ENCODE results near the gene AGBL3.
A peak's percentile ranks its signal among the peaks of the same experiment; 100 is the strongest.
"Not testable (repeated sequence)": the region's sequence is repeated elsewhere in the genome, so short reads cannot be mapped to it uniquely, and the experiment has no call there.

Gene AGBL3

DNA sequence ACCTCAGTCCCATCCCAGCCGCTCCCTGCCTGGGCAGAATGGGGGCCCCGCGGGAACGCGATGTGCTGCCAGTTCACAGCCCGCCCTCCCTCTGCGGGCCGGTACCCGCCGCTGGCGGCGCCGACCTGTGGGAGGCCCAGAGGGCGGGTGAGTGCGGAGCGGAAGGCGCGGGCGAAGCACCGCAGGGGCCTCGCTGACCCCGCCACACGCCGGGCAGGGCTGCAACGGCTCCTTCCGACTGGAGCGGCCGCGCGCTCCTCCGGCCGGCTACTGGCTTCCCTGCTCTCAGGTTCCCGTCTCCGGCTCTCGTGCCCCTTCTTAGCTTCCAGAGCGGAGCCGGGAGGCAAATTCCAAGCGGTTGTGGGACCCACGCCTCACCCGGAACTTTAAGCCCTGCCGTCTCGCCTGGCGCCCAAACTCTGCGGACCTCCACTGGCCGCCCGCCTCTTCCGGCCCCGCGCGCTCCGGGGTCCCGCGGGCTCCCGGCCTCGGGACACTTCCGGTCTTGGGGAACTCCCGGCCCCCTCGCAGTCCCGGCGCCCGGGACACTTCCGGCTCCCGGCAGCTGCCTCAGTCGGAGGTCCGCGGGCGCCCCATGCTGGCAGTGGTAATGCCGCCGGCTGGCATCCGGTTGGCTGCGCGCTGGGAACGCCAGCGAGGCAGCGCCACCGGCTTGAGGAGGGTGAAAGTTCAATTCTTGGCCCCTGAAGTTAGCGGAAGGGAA is 184.1 kb downstream of the AGBL3 start, which contains the start of gene CYREN:
CYREN (minus strand) TSS at position 434 of the 724 bp plus-strand sequence. CDS start 1,785 bp downstream, outside the sequence.
- peak; percentile 96 for DNase-seq

DNA sequence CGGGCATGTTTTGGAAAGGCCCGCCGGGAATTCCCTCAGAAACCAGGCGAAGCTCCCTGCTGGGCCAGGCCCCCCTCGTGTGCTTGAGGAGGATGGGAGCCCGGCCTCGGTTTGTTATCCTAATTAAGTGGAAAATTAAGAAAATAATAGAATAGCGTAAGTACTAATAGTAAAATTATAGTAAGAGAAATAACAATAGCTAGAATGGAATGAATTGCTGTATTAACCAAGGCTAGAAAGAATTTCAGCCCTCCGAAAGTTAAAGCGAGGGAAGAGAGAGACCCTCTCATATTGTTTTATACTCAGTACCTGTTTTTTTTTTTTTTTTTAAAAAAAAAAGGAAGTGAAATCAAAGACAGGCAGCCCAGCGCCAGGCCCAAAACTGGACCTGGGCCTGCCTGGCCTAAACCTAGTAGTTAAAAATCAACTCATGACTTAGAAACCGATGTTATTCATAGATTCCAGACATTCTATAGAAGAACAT is 184.7 kb downstream of the AGBL3 start:
- not testable (repeated sequence) for DNase-seq

DNA sequence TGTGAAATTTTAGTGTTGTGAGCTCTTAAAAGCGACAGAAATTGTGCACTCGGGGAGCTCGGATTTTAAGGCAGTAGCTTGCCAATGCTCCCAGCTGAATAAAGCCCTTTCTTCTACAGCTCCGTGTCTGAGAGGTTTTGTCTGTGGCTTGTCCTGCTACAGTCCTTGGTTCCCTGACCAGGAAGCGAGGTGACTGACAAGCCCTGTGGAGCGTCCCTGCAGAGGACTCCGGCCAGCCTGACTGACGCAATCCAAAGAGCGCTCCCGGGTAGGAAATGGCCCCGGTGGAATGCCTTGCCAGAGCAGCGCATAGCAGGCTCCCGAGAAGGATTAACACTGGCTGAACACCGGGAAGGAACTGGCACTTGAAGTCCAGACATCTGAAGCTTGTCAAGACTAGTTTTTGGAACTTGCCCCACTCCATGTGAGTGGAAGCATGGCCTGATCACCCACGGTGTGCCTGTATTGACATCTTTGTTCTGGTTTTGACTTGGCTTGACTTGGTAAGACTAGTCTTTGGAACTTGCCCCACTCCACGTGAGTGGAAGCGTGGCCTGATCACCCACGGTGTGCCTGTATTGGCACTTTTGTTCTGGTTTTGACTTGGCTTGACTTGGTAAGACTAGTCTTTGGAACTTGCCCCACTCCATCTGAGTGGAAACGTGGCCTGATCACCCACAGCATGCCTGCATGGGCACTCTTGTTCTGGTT is 185.4 kb downstream of the AGBL3 start:
- DNase-seq: not testable (repeated sequence)

DNA sequence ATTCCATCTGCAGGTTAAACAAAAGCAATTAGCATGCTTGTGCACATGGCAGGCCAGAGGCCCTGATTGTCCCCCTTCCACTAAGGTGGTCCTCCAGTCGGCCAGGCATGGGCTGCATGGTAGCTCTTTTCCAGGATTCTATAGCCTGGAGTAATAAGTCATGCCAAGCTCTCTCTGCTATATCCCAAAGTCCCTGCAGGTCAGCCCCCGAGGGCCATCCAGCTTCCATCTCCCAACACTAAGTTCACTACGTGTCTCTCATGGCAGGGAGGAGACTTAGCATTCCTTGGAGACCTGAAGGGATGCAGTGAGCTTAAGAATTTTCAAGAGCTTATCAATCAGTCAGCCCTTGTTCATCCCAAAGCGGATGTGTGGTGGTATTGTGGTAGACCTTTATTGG is 187.6 kb downstream of the AGBL3 start:
- DNase-seq: not testable (repeated sequence)

DNA sequence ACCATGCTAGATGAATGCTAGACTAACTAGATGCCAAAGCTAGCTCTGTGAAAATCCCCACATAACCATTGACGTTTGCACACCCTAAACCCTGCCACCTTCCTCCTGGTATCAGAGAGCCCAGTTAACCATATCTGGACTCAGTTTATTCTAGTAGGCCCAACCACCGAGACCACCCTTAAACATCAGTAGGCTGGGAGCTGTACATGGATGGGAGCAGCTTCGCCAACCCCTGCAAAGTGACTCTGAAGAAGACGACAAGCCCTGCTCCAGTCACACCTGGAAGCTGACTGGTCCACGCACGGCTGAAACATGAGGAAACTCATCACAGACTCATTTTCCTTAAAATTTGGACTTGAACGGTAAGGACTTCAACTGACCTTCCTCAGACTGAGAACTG is 188.6 kb downstream of the AGBL3 start:
- no peak for DNase-seq

DNA sequence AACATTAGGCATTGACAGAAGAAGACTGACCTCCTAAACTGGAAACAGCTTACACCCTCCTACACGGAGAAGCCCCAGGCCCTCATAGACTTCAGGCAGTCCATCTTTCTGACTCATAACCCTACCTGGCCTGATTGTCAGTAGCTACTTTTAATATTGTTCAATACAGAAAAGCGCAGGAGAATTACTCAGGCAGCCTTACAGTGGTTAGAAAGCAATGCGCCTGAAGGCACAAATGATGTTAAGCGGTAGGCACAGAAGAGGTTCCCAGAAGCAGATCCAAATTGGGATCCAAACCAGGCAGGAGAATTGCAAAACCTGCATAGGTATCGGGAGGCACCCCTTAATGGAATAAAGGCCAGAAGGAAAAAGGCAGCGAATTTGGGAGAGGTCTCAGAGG is 189.6 kb downstream of the AGBL3 start:
- no peak for DNase-seq

DNA sequence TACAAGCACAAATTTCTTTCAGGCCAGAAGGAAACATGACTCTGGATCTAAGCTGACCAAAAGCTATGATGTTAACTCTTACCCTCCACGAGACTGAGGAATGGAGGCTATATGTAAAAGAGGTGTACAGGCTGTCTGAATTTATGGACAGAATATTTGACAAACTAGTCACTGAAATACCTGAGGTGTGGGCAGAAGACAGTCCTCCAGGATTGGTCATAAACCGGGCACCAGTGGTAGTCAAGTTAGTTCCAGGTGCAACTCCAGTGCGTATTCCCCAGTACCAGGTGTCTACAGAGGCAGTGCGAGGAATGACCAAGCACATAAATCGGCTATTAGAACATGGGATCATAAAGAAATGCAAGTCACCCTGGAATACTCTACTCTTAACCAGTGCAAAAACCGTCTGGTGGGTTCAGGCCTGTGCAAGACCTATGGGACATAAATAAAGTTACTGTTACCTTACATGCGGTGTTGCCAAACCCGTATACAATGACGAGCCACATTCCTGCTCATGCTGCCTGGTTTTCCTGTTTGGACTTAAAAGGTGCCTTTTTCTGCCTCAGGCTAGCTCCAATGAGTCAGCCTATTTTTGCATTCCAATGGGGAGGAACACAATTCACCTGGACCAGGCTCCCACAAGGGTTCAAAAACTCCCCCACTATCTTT is 190.9 kb downstream of the AGBL3 start:
- DNase-seq: no peak

DNA sequence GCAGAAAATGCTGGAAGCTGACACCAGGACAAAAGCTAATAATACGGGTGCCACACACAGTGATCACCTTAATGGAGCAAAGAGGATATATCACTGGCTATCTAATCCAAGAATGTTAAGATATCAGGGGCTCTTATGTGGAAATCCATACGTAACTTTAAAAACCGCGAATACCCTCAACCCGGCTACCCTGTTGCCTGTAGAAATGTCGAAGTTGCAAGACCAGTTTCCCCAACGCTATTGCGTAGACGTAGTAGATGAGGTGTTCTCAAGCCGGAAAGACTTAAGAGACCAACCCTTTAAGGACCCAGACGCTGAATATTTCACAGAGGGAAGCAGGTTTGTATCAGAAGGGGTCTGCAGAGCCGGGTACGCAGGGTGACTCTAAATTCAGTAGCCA is 192.1 kb downstream of the AGBL3 start:
- DNase-seq: no peak

DNA sequence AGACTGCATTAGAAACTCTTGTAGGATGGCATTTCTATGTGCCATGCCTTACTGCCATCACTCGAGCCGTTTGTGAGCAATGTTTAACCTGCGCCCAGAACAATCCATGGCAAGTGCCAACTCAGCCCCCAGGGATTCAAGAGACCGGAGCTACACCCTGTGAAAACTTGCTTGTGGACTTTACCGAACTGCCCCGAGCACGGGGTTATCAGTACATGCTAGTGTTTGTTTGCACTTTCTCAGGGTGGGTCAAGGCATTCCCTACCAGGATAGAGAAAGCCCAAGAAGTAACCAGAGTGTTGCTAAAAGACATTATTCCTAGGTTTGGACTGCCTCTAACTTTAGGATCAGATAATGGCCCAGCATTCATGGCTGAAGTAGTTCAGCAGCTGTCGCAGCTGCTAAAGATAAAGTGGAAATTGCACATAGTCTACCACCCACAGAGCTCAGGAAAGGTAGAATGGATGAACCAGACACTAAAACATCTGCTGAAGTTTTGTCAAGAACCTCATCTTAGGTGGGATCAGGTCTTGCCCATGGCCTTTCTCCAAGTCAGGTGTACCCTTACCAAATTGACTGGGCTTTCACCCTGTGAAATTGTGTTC is 193.1 kb downstream of the AGBL3 start:
- no peak for DNase-seq

DNA sequence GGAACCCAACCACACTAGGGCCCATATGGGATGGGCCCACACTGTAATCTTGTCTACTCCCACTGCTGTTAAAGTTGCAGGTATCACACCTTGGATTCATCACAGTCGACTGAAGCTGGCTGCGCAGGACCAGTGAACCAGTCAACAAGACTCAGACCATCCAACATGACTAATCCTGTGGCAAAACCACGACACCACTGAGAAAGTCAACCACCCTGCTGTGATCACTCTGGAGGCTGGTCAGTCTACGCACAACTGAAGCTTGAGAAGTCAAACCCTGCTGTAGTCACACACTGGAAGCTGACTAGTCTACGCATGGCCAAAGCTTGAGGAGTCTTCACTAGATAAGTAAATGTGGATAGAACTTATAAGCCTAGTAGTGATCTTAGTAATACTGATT is 193.8 kb downstream of the AGBL3 start:
- DNase-seq: no peak

DNA sequence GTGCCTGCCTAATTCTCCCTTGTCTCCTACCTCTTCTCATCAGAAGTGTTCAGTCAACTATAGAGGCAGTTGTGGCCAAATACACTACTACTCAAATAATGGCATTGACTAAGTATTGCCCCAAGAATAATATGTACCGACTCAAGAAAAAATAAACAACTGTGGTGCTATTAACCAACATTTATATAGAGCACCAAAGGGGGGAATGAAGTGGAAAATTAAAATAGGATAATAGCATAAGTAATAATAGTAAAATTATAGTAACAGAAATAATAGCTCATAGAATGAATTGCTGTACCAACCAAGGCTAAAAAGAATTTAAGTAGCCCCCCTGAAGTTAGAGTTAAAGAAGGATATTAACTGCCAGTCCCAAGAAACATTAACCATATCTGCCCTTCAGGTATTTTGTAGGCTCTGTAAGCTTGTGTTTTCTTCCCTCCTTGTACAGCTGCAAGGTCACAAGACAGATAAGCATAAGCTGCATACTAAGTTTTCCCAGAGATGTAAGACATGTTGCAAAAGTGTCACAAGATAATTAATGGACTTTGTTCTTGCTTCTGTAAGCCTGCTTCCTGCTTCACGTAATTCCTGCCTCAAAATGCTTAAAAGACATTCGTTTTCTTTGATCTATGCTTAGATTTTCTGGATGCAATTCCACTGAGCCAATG is 195.1 kb downstream of the AGBL3 start:
- no peak for DNase-seq

DNA sequence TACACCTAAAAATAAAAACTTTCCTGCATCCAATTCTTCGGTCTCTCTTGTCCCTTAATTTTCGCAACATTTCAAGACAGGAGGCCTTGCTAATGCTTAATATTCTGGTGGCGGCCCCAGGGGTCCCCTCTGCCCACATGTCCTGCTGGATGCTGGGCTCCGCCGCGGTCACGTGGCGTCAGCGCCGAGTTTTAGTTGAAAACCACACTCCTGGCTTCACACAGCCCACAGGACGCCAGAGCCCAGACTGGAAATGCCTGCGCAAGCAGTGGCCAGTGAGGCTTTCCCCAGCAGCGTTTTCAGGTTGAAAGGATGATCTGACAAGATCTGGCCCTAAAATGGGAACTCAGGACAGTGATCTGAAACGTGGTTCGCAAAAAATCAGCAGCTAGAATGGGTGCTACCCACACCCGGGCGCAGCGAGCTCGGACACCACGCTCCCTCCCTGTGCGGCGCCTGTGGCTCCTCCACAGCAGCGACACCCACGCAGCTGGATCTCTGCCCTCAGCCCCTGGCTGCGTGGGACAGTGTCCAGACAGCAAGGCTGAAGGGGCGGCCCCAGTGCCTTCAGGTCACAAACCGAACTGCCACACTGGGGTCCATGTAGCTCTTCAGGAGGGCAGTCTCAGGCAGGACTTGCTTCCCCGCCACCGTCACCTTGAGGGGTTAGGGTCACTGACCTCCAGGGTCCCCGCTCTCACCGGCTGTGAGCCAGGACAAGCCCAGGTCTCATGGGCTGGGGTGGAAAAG is 195.8 kb downstream of the AGBL3 start:
- DNase-seq: no peak

DNA sequence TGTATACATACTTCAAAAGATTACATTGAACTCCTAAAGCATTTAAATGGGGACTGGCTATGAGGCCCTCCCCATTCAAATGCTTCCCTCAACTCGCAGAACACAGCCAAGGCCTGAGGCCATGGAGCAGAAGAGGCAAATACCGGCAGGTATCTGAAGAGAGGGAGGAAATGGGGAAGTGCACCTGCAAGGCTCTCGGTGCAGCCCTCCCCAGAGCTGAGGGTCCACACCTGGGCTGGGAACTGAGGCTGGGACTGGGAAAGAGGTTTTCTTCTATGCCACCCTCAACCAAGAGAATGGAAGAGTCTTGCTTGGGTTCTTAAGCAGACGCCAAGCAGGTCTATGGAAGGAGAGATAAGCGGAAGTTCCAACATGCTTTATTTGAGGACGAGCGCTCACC is 197.2 kb downstream of the AGBL3 start:
- no peak for DNase-seq

DNA sequence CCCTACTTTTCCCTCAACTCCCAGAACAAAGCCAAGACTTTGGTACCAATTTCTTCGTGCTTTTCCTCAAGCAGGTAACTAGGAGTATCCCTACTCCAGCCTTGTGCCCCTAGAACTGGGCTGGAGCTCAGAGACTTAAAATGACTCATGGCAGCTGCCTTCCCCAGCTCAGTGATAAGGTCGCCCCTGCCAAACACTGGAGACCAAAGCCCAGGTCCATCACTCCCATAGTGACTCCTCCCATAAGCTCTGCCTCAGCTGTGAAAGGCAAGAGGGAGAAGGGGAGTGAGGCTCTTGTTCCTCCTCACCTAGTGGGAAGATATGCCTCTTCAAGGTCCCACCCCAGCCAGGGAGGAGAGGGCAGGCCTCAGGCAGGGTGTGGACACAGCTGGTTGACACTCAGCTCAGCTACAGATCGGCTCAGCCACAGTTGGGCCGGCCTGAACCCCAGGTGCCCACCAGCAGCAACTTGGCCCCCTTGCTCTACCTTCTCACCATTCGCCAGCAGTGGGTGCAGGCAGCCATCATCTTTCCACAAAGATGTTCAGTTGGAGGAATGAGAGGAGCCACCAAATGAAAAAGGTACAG is 198.0 kb downstream of the AGBL3 start:
- DNase-seq: no peak
